ENCODE data around the gene MEGF11.

GRCh38 chr15:66043264-66043663, 210.3 kb downstream of the MEGF11 start:
- TF ChIP-seq CTCF (conservative IDR thresholded peaks at IDR 0.05 in 1 of 2, IDR thresholded peaks at IDR 0.05 in 1 of 2; ENCODE audit: low read depth in 1 of 2, low read length in 2 of 2) (no peak), EZH2 (IDR thresholded peaks at IDR 0.05; ENCODE audit: low read length, missing control alignments) (no peak)
